Ammon's horn (tissue), 1 donor: ENCODE measurements around the gene TMEM108.
A peak's percentile ranks its signal among the peaks of the same experiment; 100 is the strongest.

Experiments used
- DNase-seq: peaks from one replicate; pipeline ENCODE4 v3.0.0-alpha.2; 2016; ENCODE audit warnings: low spot score

TMEM108 gene

GRCh38 chr3:133360476-133360875 is 322.3 kb downstream of the TMEM108 start:
- no peak for DNase-seq

- no peak for DNase-seq
Measured at GRCh38 chr3:133361011-133361410, 322.8 kb downstream of the TMEM108 start.

- DNase-seq, result no peak
Measured at GRCh38 chr3:133361435-133361834, 323.2 kb downstream of the TMEM108 start.

- no peak for DNase-seq
Measured at GRCh38 chr3:133362539-133362938, 324.3 kb downstream of the TMEM108 start.

GRCh38 chr3:133364704-133365103 is 326.5 kb downstream of the TMEM108 start:
- DNase-seq, result no peak

- no peak for DNase-seq
Measured at GRCh38 chr3:133366921-133367320, 328.7 kb downstream of the TMEM108 start.

- DNase-seq, result no peak
Measured at GRCh38 chr3:133367403-133367802, 329.2 kb downstream of the TMEM108 start.

- DNase-seq, result no peak
Measured at GRCh38 chr3:133367956-133368355, 329.8 kb downstream of the TMEM108 start.

- DNase-seq, result no peak
Measured at GRCh38 chr3:133368371-133369067, 330.3 kb downstream of the TMEM108 start.

- DNase-seq, result no peak
Measured at GRCh38 chr3:133369068-133369440, 330.9 kb downstream of the TMEM108 start.

GRCh38 chr3:133371181-133371580 is 333.0 kb downstream of the TMEM108 start:
- DNase-seq, result no peak

GRCh38 chr3:133371676-133372075 is 333.5 kb downstream of the TMEM108 start:
- no peak for DNase-seq

- no peak for DNase-seq
Measured at GRCh38 chr3:133374708-133375402, 336.7 kb downstream of the TMEM108 start.

- DNase-seq, result no peak
Measured at GRCh38 chr3:133375403-133375745, 337.2 kb downstream of the TMEM108 start.

- DNase-seq, result no peak
Measured at GRCh38 chr3:133376810-133377209, 338.6 kb downstream of the TMEM108 start.

GRCh38 chr3:133377396-133377795 is 339.2 kb downstream of the TMEM108 start:
- DNase-seq, result peak; percentile 71

- DNase-seq, result no peak
Measured at GRCh38 chr3:133379926-133380325, 341.7 kb downstream of the TMEM108 start.

- DNase-seq, result no peak
Measured at GRCh38 chr3:133380481-133381225, 342.5 kb downstream of the TMEM108 start.

GRCh38 chr3:133381346-133382109 is 343.3 kb downstream of the TMEM108 start:
- DNase-seq, result no peak

GRCh38 chr3:133383175-133383574 is 345.0 kb downstream of the TMEM108 start:
- no peak for DNase-seq

- DNase-seq, result no peak
Measured at GRCh38 chr3:133383741-133384140, 345.6 kb downstream of the TMEM108 start.

GRCh38 chr3:133384331-133385027 is 346.3 kb downstream of the TMEM108 start:
- peak; percentile 89 for DNase-seq
